ENCODE data around the gene TULP4.

The TULP4 gene

GRCh38 chr6:158357570-158358216 lies 45.4 kb downstream of the TULP4 start:
- no peak for DNase-seq (ENCODE audit: low read depth in 2 of 2)

- DNase-seq (ENCODE audit: low read depth in 2 of 2) = no peak
These were observed 46.3 kb downstream of the TULP4 start for GRCh38 chr6:158358450-158359077.

- DNase-seq (ENCODE audit: low read depth in 2 of 2) = no peak
These were observed 48.8 kb downstream of the TULP4 start for GRCh38 chr6:158361068-158361467.

GRCh38 chr6:158361961-158362669 lies 49.9 kb downstream of the TULP4 start:
- no peak for DNase-seq (ENCODE audit: low read depth in 2 of 2)

- no peak for DNase-seq (ENCODE audit: low read depth in 2 of 2)
These were observed 54.1 kb downstream of the TULP4 start for GRCh38 chr6:158366363-158366762.

- no peak for DNase-seq (ENCODE audit: low read depth in 2 of 2)
These were observed 55.6 kb downstream of the TULP4 start for GRCh38 chr6:158367816-158368215.

GRCh38 chr6:158369241-158369640 lies 57.0 kb downstream of the TULP4 start:
- DNase-seq (ENCODE audit: low read depth in 2 of 2) = no peak

- no peak for DNase-seq (ENCODE audit: low read depth in 2 of 2)
These were observed 58.5 kb downstream of the TULP4 start for GRCh38 chr6:158370805-158371204.

- DNase-seq (ENCODE audit: low read depth in 2 of 2) = no peak
These were observed 59.0 kb downstream of the TULP4 start for GRCh38 chr6:158371261-158371660.

GRCh38 chr6:158372574-158372973 lies 60.3 kb downstream of the TULP4 start:
- DNase-seq (ENCODE audit: low read depth in 2 of 2) = no peak

- no peak for DNase-seq (ENCODE audit: low read depth in 2 of 2)
These were observed 60.9 kb downstream of the TULP4 start for GRCh38 chr6:158373214-158373613.

GRCh38 chr6:158374020-158374419 lies 61.8 kb downstream of the TULP4 start:
- DNase-seq (ENCODE audit: low read depth in 2 of 2) = no peak

GRCh38 chr6:158376631-158377081 lies 64.4 kb downstream of the TULP4 start:
- DNase-seq (ENCODE audit: low read depth in 2 of 2) = no peak

GRCh38 chr6:158377860-158378259 lies 65.6 kb downstream of the TULP4 start:
- DNase-seq (ENCODE audit: low read depth in 2 of 2) = no peak

- DNase-seq (ENCODE audit: low read depth in 2 of 2) = no peak
These were observed 67.1 kb downstream of the TULP4 start for GRCh38 chr6:158379336-158379735.

- no peak for DNase-seq (ENCODE audit: low read depth in 2 of 2)
These were observed 68.9 kb downstream of the TULP4 start for GRCh38 chr6:158381214-158381613.

GRCh38 chr6:158382491-158382890 lies 70.2 kb downstream of the TULP4 start:
- no peak for DNase-seq (ENCODE audit: low read depth in 2 of 2)

- DNase-seq (ENCODE audit: low read depth in 2 of 2) = no peak
These were observed 70.8 kb downstream of the TULP4 start for GRCh38 chr6:158383057-158383456.

- DNase-seq (ENCODE audit: low read depth in 2 of 2) = no peak
These were observed 71.3 kb downstream of the TULP4 start for GRCh38 chr6:158383542-158383941.

- no peak for DNase-seq (ENCODE audit: low read depth in 2 of 2)
These were observed 72.4 kb downstream of the TULP4 start for GRCh38 chr6:158384671-158385110.

GRCh38 chr6:158387036-158387435 lies 74.8 kb downstream of the TULP4 start:
- DNase-seq (ENCODE audit: low read depth in 2 of 2) = no peak

GRCh38 chr6:158387578-158387977 lies 75.3 kb downstream of the TULP4 start:
- DNase-seq (ENCODE audit: low read depth in 2 of 2) = no peak

GRCh38 chr6:158388727-158389126 lies 76.5 kb downstream of the TULP4 start:
- no peak for DNase-seq (ENCODE audit: low read depth in 2 of 2)
